ENCODE measurements around the gene MAN1C1.

The MAN1C1 gene

DNA sequence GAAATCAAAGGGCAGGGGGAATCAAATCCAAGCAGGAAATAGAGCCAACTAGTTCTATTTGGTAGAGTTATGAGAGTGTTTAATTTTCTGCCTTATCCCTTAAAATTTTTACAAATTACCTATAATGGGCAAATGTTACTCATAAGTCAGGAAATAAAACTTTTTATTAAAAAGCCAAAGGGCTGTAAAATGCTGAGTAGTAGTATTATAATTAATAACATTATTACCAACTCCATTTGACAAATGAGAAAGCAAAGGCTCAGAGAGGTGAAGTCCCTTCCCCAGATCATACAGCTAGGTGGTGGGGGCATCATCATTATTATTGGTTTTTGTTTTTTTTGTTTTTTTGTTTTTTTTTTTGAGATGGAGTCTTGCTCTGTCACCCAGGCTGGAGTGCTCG lies 186.8 kb downstream of the MAN1C1 start:
- no peak for DNase-seq (ENCODE audit: low spot score)

DNA sequence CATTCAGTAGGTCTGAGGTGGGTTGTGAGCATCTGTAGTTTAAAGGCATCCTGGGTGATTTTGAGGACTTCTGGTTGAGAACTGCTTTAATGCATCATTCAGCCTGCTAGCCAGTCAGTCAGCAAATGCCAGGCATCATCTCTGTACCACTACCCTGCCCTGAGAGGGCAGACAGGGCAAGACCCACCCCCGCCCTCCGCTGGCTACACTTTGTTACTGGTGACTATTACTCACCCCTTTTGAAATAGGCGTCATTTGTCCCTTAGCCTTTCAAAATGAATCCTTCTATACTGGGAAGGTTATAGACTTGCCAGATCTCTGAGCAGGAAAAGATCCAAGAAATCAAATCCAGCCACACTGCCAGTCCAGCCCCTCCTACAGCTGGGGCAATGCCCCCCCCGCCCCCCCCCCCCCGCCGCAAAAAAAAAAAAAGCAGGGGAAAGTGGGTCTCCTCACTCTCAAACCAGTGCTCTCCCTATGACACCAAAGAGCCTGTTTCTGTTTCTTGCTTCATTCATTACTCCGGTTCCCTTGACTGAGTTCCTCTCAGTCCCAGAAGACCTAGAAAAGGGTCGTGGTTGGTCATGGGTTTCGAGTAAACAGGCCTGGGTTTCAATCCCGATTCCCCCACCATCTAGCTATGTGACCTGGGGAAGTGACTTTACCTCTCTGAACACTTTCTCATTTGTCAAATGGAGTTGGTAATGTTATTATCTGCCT lies 187.8 kb downstream of the MAN1C1 start:
- no peak for DNase-seq (ENCODE audit: low spot score)

- DNase-seq (ENCODE audit: low spot score) = no peak
These were observed 188.6 kb downstream of the MAN1C1 start for GRCh38 chr1:25804964-25805862.

DNA sequence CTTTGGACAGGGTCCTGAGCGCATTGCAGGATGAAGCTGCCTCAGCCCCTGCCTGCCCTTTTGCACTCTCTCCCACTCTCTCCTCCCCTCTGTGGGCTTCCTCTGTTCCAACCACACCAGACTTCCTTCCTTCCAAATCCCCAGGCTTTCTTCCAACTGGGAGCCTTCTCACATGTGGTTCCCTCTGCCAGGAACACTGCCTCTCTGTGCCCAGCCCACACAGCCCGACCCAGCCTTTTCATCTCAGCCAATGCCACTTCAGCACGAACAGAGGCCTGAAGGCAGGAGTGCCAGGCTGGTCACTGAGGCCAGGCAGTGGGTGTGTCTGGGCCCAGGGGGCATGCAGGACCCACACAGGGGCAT lies 189.3 kb downstream of the MAN1C1 start:
- DNase-seq (ENCODE audit: low spot score) = peak; percentile 67

- no peak for DNase-seq (ENCODE audit: low spot score)
These were observed 189.8 kb downstream of the MAN1C1 start for GRCh38 chr1:25806418-25806817.

DNA sequence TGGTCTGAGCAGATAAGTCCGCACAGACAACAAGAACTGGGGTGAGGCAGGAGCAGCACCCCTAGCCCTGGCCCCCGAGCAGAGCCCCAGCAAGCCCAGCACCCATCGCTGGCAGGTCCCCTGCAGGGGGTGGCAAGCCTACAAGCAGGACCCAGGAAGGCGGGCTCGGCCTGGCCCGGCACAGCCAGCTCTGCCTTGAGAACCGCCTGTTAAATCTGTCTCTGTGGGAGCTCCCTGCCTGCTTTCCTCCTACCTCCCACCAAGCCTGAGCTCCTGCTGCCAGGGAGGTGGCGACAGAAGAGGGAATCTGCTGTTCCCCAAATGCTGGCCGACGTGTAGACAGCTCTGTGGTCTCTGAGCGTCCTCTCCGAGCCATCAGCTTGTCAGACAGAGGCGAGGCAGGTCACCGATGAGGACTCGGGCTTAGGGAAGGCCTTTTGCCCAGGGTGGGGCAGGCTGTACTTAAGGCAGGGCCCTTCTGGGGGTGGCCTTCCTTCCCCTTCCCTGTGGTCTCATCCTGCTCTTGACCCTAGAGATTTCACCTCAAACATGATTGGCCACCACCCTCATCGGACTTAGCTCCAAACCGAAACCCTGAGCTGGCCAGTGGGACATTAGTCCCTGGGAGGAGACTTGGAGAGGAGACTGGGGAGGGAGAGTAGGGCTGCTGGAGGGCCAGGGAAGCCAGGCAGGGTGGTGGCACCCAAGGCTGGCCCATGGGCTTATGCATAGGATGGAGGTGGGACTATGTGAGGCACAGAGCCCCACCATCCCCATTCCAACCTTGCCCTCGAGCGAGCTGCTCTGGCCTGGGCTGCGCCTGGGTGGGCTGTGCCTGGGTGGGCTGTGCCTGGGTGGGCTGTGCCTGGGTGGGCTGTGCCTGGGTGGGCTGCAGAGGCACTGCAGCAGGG lies 191.1 kb downstream of the MAN1C1 start:
- no peak for DNase-seq (ENCODE audit: low spot score)

DNA sequence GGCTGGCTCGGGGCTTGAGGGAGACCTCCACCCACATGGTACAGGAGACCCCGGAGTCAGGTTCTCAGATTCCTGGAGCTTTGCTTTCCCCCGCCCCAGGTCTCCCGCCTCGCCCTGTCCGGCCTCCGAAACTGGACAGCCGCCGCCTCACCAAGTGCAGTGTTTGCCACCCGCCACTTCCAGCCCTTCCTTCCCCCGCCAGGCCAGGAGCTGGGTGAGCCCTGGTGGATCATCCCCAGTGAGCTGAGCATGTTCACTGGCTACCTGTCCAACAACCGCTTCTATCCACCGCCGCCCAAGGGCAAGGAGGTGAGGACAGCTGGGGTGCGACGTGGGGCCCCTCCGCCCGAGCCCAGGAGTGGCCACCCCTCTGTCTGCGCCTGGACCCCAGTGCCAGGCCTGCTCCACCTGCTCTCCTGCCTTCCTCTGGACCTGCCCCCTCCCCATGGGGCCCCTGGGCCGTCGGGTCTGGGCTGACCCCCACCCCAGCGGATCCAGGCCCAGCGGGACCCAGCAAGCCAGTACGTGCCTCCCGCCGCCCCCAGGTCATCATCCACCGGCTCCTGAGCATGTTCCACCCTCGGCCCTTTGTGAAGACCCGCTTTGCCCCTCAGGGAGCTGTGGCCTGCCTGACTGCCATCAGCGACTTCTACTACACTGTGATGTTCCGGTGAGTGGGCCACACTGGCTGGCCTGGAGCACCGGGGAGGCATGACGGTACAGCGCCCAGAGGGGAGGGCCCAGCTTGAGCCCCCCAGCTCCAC lies 192.1 kb downstream of the MAN1C1 start:
- DNase-seq (ENCODE audit: low spot score) = no peak

DNA sequence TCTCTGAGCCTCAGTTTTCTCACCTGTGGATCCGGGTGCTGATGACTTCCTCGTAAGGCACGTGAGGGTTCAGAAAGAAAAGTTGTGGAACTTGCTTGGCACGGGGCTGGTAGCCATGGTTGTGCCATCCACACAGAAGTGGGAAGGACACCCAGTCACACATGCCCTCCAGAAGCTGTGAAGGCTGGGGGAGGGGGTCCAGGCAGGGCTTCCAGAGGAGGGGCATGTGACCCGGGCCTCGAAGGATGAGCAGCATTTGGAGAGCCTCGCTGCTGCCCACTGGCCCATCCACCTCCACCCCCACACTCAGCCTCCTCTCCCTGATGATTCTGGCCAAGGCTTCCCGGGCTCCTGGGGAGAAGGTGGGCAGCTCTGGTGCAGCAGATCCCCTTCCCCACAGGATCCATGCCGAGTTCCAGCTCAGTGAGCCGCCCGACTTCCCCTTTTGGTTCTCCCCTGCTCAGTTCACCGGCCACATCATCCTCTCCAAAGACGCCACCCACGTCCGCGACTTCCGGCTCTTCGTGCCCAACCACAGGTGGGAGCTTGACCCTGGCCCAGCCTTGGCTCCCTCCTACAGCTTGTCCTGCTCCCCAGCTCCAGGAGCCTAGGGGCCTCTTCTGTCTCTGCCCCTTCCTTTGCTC lies 192.8 kb downstream of the MAN1C1 start:
- no peak for DNase-seq (ENCODE audit: low spot score)

DNA sequence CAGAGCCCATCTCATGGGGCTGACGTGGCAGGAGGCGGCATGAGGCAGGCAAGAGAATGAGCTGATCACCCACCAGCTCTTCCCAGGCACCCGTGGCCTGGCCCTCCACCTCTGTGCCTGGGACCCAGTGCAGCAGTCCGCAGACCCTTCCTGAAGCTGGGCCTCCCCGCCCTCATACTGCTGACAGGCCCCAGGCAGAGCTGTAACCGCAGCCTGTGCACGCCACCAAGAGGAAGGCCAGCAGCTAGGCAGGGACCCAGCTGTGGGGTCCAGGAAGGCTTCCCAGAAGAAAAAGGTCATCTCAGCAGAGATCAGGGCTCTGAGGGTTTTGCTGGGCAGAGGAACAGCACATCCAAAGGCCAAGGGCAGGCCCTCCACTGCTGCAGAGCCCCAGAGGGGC lies 193.3 kb downstream of the MAN1C1 start:
- DNase-seq (ENCODE audit: low spot score) = no peak

- DNase-seq (ENCODE audit: low spot score) = peak; percentile 46
These were observed 194.0 kb downstream of the MAN1C1 start for GRCh38 chr1:25810341-25811299.

- DNase-seq (ENCODE audit: low spot score) = no peak
These were observed 194.9 kb downstream of the MAN1C1 start for GRCh38 chr1:25811384-25812082.

GRCh38 chr1:25813071-25813733 lies 196.6 kb downstream of the MAN1C1 start:
- no peak for DNase-seq (ENCODE audit: low spot score)

- no peak for DNase-seq (ENCODE audit: low spot score)
These were observed 197.3 kb downstream of the MAN1C1 start for GRCh38 chr1:25813734-25814471.

GRCh38 chr1:25814549-25815087 lies 198.0 kb downstream of the MAN1C1 start:
- DNase-seq (ENCODE audit: low spot score) = no peak

GRCh38 chr1:25815208-25816111 lies 198.9 kb downstream of the MAN1C1 start:
- no peak for DNase-seq (ENCODE audit: low spot score)

- DNase-seq (ENCODE audit: low spot score) = no peak
These were observed 199.6 kb downstream of the MAN1C1 start for GRCh38 chr1:25816112-25816718.
